MM.1S (cell line): Measurements from ENCODE around the gene PLCB2.

Experiments used
- DNase-seq: peaks from one replicate; pipeline ENCODE4 v3.0.0-alpha.2; 2015
- H2AFZ ChIP-seq: fragments of 300-600 bp; sonication (generic); 2 replicates; pipeline ENCODE4 v1.6.0; 2016; ENCODE audit warnings: antibody characterized with exemption, low read length
- H3F3A ChIP-seq: fragments of 300-600 bp; sonication (generic); 2 replicates; pipeline ENCODE4 v1.6.1; 2016; ENCODE audit warnings: mild to moderate bottlenecking, antibody characterized with exemption, low read length, moderate library complexity, mixed read lengths; ENCODE audit not compliant: insufficient read depth
- H3K27ac ChIP-seq: fragments of 300-600 bp; sonication (generic); 2 replicates; pipeline ENCODE4 v1.5.1; 2016; ENCODE audit warnings: mild to moderate bottlenecking, low read length
- H3K27me3 ChIP-seq: fragments of 300-600 bp; sonication (generic); replicated peaks from 2 replicates; pipeline ENCODE4 v1.6.0; 2016; ENCODE audit warnings: low read length; ENCODE audit not compliant: insufficient read depth
- H3K36me3 ChIP-seq: fragments of 300-600 bp; sonication (generic); replicated peaks from 2 replicates; pipeline ENCODE4 v1.6.1; 2016; ENCODE audit warnings: mild to moderate bottlenecking, low read length, mixed read lengths; ENCODE audit not compliant: insufficient read depth
- H3K4me1 ChIP-seq: fragments of 300-600 bp; sonication (generic); 2 replicates; pipeline ENCODE4 v1.6.1; 2016; ENCODE audit warnings: low read length, mixed read lengths
- H3K4me2 ChIP-seq: fragments of 300-600 bp; sonication (generic); 2 replicates; pipeline ENCODE4 v1.6.0; 2016; ENCODE audit warnings: low read depth, low read length
- H3K4me3 ChIP-seq: fragments of 300-600 bp; sonication (generic); 2 replicates; pipeline ENCODE4 v1.5.1; 2016; ENCODE audit warnings: low read length, mixed read lengths
- H3K79me2 ChIP-seq: fragments of 300-600 bp; sonication (generic); 2 replicates; pipeline ENCODE4 v1.6.1; 2016; ENCODE audit warnings: mixed run types, low read length, mixed read lengths
- H3K9ac ChIP-seq: fragments of 300-600 bp; sonication (generic); 2 replicates; pipeline ENCODE4 v1.6.1; 2016; ENCODE audit warnings: low read length, mixed read lengths
- H3K9me2 ChIP-seq: fragments of 300-600 bp; sonication (generic); replicated peaks from 2 replicates; pipeline ENCODE4 v1.6.1; 2016; ENCODE audit warnings: mild to moderate bottlenecking, low read length, mixed read lengths; ENCODE audit not compliant: insufficient read depth
- H3K9me3 ChIP-seq: fragments of 300-600 bp; sonication (generic); replicated peaks from 2 replicates; pipeline ENCODE4 v1.6.1; 2016; ENCODE audit warnings: mild to moderate bottlenecking, low read length, mixed read lengths; ENCODE audit not compliant: insufficient read depth
- H4K20me1 ChIP-seq: fragments of 300-600 bp; sonication (generic); 2 replicates; pipeline ENCODE4 v1.6.1; 2016; ENCODE audit warnings: mild to moderate bottlenecking, low read length, moderate library complexity, mixed read lengths; ENCODE audit not compliant: insufficient read depth
- EZH2 ChIP-seq: fragments of 300-600 bp; sonication (generic); optimal IDR thresholded peaks from 2 replicates; pipeline ENCODE3; 2017; ENCODE audit warnings: low read depth, mild to moderate bottlenecking, antibody characterized with exemption, low read length, mixed read lengths
- EZH2phosphoT487 ChIP-seq: fragments of 300-600 bp; sonication (generic); IDR thresholded peaks from 2 replicates; pipeline ENCODE4 v1.6.1; 2018; ENCODE audit warnings: antibody characterized with exemption, low read length
- TF ChIP-seq, protein P1 (sequence below): fragments of 300-600 bp; sonication (generic); IDR thresholded peaks from 2 replicates; pipeline ENCODE4 v1.5.1; 2016; ENCODE audit warnings: antibody characterized with exemption, low read length, mixed read lengths

PLCB2 gene

DNA sequence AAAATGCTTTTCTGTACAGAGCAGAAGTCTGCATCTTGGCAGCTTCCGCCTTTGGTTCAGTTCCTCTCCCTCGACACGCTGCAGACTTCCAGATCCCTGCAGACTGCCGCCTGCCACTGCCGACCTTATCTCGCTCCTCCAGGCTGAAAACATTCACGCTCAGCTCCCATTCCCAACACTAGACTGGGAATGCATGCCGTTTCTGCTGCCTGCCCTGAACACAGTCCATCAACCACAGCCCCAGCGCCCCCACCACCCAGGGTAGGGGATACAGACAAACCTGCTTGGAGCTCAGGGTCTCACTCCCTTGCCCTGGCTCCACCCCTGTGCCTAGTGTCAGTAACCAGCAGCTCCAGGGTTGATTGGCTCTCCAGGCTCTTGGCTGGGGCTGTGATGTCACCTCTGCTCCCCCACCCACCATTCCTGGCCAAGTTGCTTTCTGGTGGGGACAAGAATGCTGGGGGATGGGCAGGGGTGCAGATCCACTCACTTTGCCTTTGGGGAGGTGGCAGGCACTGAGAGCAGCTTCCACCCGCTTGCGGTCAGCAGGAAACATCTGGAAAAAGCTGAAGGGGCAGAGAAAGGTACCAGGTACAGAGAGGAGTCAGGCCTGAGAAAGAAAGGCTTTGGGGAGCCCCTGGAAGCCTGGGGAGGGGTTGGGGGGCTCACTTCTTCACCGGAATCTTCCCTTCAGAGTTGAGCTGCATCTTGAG lies 6.1 kb downstream of the PLCB2 start:
- Histone ChIP-seq H3K36me3 (no peaks in the 10 kb centered on the region), H3F3A (no peaks in the 10 kb centered on the region), H3K4me2 (no peak overlapping the region), H3K9me2 (no peaks in the 10 kb centered on the region), H3K4me3 (no peak overlapping the region), H2AFZ (no peak overlapping the region), H3K9ac (no peak overlapping the region), H3K9me3 (no peaks in the 10 kb centered on the region), H4K20me1 (no peaks in the 10 kb centered on the region), H3K27me3 (peaks cover 11% of the 10 kb centered on the region; the same call in 1 of the 2 replicates), H3K27ac (no peak overlapping the region), H3K79me2 (no peaks in the 10 kb centered on the region), H3K4me1 (no peaks in the 10 kb centered on the region)
- DNase-seq, result no peak
- no peak for TF ChIP-seq EZH2
- TF ChIP-seq, protein P1, sequence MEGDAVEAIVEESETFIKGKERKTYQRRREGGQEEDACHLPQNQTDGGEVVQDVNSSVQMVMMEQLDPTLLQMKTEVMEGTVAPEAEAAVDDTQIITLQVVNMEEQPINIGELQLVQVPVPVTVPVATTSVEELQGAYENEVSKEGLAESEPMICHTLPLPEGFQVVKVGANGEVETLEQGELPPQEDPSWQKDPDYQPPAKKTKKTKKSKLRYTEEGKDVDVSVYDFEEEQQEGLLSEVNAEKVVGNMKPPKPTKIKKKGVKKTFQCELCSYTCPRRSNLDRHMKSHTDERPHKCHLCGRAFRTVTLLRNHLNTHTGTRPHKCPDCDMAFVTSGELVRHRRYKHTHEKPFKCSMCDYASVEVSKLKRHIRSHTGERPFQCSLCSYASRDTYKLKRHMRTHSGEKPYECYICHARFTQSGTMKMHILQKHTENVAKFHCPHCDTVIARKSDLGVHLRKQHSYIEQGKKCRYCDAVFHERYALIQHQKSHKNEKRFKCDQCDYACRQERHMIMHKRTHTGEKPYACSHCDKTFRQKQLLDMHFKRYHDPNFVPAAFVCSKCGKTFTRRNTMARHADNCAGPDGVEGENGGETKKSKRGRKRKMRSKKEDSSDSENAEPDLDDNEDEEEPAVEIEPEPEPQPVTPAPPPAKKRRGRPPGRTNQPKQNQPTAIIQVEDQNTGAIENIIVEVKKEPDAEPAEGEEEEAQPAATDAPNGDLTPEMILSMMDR, result no peak
- no peak for TF ChIP-seq EZH2phosphoT487

DNA sequence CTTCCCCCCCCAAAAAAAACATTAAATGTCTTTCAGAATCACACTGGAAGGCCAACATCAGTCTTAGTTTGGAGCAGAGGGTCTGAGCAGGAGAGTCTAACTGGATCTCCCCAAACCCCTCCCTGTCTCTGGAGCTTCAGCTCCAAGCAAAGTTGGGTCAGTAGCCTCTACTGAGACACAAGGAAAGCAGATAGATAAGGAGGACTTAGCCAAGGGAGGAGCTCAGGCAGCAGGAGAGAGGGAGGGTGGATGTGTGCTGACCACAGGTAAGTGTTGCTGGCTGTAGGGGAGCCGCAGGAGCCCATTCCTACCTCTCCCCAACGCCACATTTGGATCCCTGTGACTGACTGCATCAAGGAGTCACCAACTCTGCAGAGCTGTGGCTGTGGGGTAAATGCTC lies 7.0 kb downstream of the PLCB2 start:
- Histone ChIP-seq H2AFZ (no peak overlapping the region), H3K4me3 (no peak overlapping the region), H4K20me1 (no peaks in the 10 kb centered on the region), H3K9ac (no peak overlapping the region), H3K9me3 (no peaks in the 10 kb centered on the region), H3K9me2 (no peaks in the 10 kb centered on the region), H3K4me1 (no peaks in the 10 kb centered on the region), H3K79me2 (no peaks in the 10 kb centered on the region), H3F3A (no peaks in the 10 kb centered on the region), H3K36me3 (no peaks in the 10 kb centered on the region), H3K4me2 (no peak overlapping the region), H3K27ac (no peak overlapping the region), H3K27me3 (peaks cover 16% of the 10 kb centered on the region; the same call in 1 of the 2 replicates)
- DNase-seq, result no peak
- TF ChIP-seq EZH2phosphoT487 (no peak), EZH2 (no peak)
- TF ChIP-seq, protein P1, result no peak

DNA sequence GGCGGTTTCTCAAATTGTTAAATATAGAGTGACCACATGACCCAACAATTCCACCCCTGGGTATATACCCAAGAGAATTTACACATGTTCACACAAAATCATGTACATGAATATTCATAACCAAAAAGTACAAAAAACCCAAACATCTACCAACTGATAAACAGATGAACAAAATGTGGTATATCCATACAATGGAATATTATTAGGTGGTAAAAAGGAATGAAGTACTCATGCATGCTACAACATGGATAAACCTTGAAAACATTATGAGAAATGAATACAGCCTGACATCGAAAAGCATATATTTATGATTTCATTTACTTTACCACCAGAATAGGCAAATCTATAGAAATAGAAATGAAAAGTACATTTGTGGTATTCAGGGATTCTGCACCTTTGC lies 7.4 kb downstream of the PLCB2 start:
- Histone ChIP-seq H4K20me1 (no peaks in the 10 kb centered on the region), H3K27ac (no peak overlapping the region), H3K79me2 (no peaks in the 10 kb centered on the region), H3K4me2 (no peak overlapping the region), H3K9ac (no peak overlapping the region), H3K4me1 (no peaks in the 10 kb centered on the region), H3K36me3 (no peaks in the 10 kb centered on the region), H3K4me3 (no peak overlapping the region), H3K9me3 (no peaks in the 10 kb centered on the region), H2AFZ (no peak overlapping the region), H3F3A (no peaks in the 10 kb centered on the region), H3K9me2 (no peaks in the 10 kb centered on the region), H3K27me3 (peaks cover 20% of the 10 kb centered on the region; the same call in 1 of the 2 replicates)
- no peak for DNase-seq
- no peak for TF ChIP-seq EZH2phosphoT487
- no peak for TF ChIP-seq EZH2
- TF ChIP-seq, protein P1, result no peak
